Testis (tissue), 2 donors: Measurements from ENCODE around the gene CBLB.

ENCODE experiments used
- CTCF ChIP-seq, 3 experiments: fragments of 450-650 bp in 2 of 3; fragments of 200-600 bp in 1 of 3; sonication (generic) in 1 of 3; IDR thresholded peaks; one replicate each; pipeline ENCODE4 v1.5.1; 2016 to 2019; ENCODE audit warnings: antibody characterized with exemption in 3 of 3, mild to moderate bottlenecking in 2 of 3, moderate library complexity in 1 of 3
- POLR2A ChIP-seq: fragments of 450-650 bp; IDR thresholded peaks from one replicate; pipeline ENCODE4 v1.6.1; 2017; ENCODE audit warnings: antibody characterized with exemption, mild to moderate bottlenecking, moderate library complexity

- no peak for TF ChIP-seq CTCF (IDR thresholded peaks at IDR 0.05)
- no peak for TF ChIP-seq POLR2A
Measured at GRCh38 chr3:105767216-105767615, 101.6 kb downstream of the CBLB start.
